Hematopoietic multipotent progenitor cell treated with erythropoietin and hydrocortisone succinate and interleukin-3 and kit ligand, for 8 days (in vitro differentiated cells): ENCODE measurements around the gene HDAC3.

Experiments
- DNase-seq: peaks from one replicate; pipeline ENCODE4 v3.0.0-alpha.2; 2015

HDAC3 gene

DNA sequence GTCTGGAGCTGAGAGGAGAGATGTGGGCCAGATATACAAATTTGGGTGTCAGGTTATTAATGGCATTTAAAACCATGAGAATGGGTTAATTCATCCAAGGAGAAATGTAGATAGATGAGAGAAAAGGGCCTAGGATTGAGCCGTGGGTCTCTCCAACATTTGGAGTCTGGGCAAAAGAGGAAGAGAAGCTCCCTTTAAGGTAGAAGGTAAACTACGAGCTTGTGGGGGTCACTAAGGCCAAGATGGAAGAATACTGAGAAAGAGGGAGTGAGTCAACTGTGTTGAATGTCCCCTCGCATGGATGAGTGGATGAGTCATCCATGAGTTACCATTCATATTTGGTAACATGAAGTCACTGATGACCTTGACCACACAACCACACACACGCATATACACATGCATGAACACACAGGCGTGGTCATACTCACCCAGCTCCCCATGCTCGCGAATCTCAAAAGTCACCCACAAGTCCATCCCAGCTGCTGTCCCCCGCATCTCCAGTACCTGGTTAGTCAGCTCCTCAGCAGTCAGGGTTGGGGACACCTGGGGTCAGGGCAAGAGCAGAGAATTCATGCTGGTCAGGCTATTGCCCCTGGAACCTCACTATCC lies 21.4 kb upstream of the HDAC3 start:
- DNase-seq, result no peak

DNA sequence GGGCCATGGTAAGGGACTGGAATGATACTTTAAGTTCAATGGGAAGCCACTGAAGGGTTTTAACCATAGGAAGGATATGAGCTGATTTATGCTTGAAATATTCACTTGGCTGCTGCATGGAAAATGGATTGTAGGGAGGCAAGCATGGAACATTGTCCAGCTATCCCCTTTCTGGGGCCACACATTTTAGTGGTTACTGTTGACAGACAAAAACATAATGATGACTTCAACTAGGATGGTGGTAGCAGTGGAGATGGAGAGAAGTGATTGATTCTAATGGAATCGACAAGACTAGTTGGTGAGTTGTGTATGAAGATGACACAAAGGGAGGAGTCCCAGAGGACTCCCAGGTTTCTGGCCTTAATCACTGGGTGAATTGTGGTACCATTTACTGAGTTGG lies 20.8 kb upstream of the HDAC3 start:
- DNase-seq, result no peak

DNA sequence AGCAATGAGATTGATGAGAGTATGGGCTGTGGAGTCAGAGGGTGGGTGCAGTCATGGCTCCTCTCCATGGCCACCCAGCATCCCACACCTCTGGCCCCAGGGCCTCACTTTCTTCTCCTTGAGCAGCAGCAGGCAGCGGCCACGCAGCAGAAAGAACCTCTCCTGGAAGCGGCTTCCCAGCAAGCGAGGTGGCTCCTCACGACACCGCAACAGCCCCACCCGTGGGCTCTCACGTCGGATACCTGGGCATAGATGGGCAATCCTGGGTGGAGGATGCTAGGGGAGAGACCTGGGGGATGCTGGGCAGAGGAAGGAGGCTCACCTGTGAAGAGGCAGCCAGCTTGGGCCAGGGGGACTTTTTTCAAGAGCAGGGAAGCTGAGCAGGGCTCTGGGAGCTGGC lies 19.7 kb upstream of the HDAC3 start:
- DNase-seq, result no peak

DNA sequence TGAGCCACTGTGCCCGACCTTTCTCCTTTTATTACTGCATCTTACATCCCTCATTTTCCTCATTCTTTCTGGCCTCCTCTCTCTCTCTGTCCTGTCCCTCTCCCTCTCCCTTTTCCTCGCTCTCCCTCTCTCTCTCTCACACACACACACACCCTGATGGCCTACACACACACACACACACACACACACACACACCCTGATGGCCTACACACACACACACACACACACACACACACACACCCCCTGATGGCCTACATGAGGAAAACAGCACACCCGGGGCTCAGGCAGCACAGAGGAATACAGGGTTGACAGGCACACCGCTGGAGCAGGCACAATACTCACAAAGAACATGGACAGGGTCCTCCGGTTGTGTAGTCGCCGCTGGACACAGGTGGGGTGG lies 18.4 kb upstream of the HDAC3 start:
- DNase-seq, result no peak

DNA sequence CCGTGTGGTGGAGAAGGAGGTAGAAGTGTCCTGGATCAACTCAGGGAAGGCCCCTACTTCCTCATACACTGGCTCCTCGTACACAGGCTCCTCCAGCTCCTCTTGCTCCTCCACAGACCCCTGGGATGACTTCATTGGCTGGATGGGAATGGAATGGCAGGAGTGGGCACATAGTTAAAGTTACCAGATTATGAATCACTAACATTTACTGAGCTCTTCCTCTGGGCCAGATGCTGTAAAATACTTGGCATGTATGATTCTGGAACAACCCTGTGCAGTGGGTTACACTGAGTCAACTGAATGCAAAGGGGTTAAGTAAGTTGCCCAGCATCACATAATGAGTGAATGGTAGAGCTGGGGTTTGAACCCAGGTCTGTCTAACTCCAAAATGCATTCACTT lies 17.6 kb upstream of the HDAC3 start:
- DNase-seq, result no peak

DNA sequence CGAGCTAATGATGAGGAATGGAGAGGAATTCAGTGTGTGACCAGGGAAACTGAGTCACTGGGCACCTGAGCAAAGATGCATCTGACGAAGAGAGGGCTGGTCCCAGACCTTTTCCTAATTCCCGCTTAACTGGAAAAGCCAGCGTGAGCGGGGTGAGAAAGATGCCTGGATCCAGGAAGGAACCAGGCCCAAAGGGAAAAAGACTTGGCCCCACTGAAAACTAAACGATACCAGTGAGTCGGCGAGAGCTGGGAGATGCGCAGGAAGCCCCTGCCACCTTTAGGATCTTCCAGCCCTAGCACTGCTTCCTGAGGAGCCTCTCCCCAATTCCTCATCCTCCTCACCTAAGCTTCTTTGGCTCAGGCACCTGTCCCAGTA lies 15.1 kb upstream of the HDAC3 start:
- DNase-seq, result no peak

DNA sequence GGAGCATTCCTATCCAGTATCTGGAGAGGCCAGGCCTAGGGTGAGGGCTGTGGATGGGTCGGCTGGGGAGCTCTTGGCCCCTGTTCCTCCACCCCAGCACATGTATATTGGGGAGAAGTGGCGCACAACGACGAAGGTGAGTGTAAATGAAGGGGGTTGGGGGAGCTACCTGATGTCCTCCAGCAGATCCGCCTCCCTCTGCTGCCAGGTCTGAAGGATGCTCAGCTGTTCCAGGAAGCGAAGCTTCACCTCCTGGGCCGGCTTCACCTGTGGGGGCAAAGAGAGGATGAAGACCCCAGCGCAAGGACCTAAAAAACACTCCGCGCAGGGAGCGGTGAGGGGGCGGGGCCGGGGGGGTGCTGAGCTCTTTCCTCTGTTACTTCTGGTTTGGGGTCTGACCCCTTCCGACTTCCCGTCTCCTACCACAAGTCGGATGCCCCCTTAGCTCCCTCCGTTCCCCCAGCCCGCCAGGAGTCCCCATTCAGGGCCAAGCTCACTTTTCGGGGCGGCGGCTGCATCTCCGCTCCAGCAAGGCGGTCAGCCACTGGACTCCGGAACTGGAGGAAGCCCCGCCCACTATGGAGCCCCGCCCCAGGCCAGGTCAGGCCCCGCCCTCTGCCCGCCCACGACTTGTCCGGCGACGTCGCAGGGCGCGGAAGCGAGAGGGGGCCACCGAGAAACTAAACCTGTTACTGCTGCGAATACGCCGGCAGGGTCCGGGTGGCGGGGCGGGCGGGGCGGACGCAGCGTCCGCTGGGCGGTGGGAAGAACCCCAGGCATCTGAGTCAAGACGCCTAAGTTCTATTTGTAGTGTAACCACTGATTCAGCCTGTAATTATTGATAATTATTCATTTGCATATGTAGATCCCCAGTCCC lies 14.4 kb upstream of the HDAC3 start, which contains the start of gene FCHSD1:
Gene FCHSD1, minus strand, starts transcription at position 568 of the 877 bp plus-strand sequence. Its CDS starts 50 bp downstream, at position 518.
- DNase-seq, result peak; percentile 70

DNA sequence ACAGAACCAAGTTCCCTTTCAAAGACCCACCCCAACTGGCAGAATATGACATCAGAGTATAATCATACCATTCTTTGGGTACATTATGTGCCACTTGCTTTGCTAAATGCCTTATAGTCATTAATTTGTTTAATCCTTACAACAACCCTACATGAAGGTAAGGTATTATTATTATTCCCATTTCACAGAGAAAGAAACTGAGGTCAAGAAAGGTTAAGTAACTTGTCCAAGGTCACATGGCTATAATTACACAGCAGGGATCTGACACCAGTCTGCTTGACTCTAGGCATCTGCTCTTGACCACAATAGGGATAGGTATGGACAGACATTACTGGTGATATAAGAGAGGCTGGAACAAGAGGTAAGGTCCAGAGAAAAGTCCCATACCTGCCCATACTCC lies 13.3 kb upstream of the HDAC3 start:
- DNase-seq, result no peak

DNA sequence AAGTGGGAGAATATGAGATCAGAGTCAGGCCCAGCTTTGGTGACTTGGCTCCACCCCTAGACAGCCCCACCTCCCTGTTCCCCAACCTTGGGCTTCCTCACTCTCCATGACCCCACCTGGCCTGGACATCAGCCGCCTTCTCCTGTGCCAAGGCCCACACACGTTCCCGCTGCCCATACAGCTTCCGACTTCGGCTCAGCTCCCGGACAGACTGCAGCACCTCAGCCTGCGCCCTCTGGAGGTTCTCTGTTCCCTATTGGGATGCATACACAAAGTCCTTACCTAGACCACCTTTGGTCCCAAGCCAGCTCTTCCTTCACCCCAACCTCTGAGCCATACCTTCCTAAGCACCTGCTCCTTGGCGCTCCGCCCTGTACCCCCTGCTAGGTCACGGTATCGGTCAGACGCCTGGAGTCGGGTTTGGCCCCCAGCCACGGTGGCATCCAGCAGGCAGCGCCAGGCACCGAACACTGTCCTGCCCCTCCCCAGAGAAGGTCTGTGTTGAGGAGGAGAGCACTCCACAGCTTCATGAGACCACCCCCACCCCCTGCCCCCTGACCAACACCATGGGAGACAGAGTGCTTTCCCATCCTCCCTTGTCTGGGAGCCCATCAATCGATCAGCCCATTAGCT lies 12.5 kb upstream of the HDAC3 start:
- no peak for DNase-seq

DNA sequence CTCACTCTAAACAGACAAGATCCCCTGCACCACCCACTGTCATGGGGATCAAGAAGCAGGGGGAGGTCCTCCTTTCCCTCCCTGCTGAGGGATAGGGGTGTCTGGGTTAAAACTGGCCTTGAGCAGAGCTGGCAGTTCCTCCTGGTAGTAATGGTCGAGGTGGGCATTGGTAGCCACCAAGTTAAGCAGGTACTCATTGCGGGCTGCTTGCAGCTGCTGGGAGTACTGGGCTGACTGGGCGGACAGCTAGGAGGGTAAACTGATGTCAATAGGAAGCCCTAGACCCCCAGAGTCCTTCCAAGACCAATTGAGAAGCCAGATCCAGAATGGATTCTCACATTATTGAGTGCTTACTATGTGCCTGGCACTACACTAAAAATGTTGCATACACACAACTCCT lies 11.2 kb upstream of the HDAC3 start:
- no peak for DNase-seq

DNA sequence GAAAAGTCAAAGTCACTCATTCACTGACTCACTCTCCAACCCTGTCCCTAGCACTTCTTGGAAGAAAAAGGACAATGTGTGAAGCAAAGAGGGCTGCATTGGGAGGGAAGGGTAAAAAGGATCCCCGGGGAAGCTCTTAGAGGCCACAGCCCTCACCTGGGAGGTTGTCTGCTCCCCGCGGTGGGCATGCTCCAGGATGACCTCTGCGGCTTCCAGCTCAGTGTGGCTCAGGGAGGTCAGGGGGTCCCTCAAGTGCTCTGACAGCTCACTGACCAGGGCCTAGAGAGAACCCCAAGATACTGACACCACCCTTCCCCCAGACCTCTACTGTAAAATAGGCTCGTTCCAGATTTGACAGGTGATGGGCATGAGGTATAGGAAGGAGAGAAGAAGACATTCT lies 10.6 kb upstream of the HDAC3 start:
- DNase-seq, result no peak

DNA sequence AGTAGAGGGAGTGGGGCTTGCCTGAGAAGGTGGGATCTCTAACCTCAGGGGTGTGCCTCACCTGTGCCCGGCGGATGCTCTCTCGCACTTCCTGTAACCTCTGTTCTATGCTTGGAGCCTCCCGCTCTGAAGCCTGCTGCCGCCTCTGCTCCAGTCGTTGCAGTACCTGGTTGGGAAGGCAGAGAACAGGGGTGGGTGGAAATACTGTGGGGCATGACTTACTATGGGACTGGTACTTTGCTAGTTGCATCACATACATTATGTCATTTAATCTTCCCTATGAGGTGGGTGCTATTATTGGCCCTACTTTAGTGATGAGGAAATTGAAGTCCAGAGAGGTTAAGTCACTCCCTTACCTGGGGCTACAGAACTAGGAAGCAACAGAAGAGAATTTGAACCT lies 9.4 kb upstream of the HDAC3 start:
- DNase-seq, result no peak

DNA sequence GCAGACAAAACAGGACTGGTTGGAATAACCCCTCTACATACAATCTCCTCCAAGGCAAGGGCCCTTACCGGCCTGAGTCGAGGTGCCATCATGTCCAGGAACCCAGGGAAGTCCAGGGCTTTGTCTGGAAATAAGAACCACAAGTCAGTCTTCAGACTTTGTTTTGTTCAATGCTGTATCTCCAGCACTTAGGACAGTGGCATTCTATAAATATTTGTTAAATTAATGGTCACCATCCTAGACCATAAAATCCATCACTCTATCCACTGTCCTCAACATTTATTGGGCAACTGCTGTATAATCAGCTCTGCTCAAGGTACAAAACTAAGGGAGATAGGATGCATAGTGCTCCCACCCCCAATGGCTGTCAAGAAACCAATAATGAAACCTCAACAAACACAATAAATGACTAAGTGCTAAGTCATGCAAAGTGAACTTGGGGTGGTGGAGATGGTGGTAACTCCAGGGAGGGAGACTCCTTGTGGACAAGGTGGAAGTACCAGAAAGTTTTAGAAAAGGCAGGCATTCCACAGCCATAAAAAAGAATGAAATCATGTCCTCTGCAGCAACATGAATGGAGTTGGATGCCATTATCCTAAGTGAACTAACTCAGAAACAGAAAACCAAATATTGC lies 5.1 kb upstream of the HDAC3 start:
- peak; percentile 61 for DNase-seq

DNA sequence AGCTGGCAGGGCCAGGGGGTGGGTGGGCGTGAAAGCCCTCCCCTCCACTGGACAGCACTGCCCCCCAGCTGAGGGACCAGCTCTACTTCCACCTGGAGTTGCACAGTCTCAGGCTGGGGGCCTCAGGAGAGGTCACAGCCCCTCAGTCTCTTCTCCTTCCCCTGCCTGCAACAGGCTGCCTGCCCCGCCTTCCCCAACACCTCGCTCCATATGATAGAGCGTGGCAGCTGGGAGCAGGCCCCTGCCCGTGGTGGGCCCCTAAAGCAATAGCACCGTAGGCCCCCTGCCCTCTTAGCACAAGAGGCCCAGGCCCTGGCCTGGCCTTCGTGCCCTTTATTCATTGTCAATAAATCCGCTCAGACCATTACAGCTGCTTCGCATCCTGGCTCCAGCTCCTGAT lies 4.0 kb upstream of the HDAC3 start:
- DNase-seq, result no peak

DNA sequence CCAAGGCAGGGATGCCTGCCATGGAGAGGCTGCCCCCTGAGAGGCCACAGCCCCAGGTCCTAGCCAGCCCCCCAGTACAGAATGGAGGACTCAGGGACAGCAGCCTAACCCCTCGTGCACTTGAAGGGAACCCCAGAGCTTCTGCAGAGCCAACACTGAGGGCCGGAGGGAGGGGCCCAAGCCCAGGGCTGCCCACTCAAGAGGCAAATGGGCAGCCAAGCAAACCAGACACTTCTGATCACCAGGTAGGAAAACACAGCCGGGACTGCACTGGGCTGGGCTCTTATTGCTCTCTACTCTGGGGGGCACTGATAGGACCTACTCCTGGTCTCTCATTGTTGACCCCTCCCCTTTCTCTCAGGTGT lies 3.4 kb upstream of the HDAC3 start:
- DNase-seq, result no peak

DNA sequence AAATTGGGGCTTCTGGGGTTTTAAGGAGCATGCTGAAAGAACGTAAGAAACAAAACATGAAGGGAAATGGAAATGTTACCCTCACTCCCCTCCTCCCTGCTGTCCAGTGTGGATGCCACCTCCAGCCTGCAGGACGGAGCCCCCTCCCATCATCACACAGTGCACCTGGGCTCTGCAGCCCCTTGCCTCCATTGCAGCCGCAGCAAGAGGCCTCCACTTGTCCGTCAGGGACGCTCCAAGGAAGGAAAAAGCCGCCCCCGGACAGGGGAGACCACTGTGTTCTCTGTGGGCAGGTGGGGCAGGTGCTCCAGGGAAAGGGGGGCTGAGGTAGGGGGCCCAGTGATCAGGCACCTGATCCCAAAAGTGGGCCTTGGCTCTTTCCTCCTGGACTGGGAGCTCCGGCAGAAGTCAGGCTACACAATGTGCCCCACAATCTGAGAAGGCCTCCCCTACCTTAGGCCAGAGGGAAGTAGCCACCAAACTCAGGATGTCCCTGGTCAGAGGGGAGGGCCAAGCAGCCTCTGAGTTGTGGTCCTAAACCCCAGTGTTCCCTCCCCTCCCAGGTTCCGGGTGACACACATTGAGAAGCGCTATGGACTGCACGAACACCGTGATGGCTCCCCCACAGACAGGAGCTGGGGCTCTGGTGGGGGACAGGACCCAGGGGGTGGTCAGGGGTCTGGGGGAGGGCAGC lies 2.9 kb upstream of the HDAC3 start:
- DNase-seq, result no peak

DNA sequence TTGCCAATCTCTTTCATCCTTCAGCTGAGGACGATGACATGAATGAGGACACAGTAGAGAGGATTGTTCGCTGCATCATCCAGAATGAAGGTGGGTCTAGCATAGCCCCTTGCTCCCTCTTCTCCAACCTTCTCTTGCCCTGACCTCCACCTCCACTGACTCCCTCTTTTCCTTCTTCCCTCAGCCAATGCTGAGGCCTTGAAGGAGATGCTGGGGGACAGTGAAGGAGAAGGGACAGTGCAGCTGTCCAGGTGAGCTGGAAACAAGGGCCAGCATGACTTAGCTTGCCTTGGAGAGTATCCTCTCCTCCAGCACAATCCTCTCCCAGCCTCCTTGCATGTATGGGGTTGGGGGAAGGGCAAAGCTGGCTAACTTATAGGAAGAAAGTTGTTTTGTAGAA lies 2.1 kb upstream of the HDAC3 start:
- DNase-seq, result no peak

DNA sequence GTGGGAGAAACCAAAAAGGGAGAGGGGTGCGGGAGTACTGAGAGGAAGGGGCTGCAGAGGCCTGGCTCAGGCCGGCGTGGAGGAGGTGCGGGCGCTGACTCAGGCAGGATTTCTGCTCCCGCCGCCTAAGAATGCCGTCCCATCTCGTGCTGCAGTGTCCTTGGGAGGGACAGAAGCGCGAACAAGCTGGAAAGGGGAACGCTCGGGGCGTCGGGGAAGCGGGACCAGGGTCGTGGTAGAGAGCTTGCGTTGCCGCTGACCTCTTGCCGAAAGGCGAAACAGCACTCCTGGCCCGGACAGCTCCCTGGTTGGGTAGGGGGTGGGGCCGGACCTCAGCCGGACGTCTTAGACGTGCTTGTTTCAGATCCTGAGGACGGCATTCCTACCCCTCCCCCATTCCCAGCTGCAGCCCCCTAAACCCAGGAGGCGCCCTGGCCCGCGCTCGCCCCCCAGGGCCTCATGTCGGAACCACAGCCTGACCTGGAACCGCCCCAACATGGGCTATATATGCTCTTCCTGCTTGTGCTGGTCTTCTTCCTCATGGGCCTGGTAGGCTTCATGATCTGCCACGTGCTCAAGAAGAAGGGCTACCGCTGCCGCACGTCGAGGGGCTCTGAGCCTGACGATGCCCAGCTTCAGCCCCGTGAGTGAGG lies 1.2 kb upstream of the HDAC3 start:
- DNase-seq, result peak; percentile 75

DNA sequence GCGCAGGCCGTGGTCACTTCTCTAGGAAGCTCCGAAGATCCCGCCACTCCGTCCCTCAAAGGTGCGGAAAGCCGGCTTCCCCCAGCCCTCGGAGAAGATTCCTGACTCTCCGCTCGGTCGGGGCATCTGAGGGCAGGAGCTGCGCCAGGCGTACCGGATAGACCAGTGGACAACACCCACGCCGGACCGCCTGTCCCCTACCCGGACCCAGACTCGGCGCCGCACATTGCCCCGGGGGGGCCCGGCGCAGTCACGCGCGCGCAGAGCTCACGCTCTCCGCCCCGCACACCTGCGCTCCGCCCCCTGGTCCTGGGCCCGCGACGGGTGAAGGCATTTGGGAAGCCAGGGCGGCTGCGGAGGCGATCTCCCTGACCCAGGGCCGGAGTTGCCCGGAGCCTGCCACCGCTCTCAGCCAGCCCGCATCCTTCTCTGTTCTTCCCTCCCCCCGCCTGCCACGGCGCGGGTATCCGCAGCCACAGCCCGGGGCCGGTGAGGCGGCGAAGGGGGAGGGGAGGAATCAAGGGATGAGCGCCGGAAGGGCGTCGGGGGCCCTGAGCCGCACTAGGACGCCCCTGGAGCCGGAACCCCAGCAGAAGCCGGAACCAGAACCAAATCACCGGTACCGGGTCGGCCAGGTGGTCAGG lies 596 bp upstream of the HDAC3 start:
- peak; percentile 26 for DNase-seq

DNA sequence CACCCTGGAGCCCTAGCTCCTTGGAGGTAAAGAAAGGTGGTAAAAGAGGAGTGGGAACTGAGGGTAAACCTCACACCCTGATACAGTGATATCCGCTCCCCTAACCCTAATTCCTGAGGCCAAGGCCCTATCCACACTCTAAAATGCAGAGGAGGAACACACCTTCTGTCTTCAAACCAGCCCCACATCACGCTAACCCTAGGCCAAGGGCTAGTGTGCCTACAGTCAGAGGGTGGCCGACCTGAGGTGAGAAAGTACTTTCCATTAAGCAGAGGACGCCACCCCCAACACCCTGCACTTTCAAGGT lies 590 bp downstream of the HDAC3 start:
- DNase-seq, result no peak

DNA sequence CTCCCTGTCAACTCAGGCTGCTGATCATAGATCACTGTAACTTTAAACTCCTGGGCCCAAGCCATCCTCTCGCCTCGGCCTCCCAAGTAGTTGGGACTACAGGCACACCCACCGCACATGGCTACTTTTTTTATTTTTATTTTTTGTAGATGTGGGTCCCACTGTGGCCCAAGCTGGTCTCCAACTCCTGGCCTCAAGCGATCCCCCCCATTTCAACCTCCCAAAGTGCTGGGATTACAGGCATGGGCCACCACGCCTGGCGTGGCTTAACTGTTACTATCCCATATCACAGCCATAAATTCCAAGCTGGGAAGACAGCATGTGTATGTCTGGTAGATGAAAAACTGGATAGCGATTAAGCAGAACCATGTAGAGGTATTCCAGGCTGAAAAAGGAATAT lies 1.0 kb downstream of the HDAC3 start:
- DNase-seq, result no peak

DNA sequence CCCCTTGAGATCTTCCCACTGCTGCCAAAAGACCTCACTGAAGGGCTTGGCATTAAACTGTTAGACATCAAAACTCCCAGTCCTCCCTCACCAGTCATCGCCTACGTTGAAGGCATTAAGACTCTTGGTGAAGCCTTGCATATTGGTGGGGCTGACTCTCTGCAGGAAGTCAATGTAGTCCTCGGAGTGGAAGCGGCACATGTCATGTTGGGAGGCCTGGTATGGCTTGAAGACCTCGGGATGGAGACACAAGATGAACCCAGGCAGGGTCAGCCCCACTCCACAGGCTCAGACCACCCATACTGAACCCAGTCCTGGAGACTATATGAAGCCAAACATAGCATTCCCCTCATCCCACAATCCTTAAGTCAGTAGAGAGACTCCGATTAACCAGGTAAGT lies 1.9 kb downstream of the HDAC3 start:
- no peak for DNase-seq
